Activated T-helper 1 cell treated with Interleukin-2 at 50 U/mL for 16 hours (primary cell): ENCODE results near the gene CD37.
"Not testable (repeated sequence)": the region's sequence is repeated elsewhere in the genome, so short reads cannot be mapped to it uniquely, and the experiment has no call there.

Experiments
- DNase-seq: peaks from one replicate; pipeline ENCODE4 v3.0.0-alpha.2; 2020; ENCODE audit warnings: low read depth

The CD37 gene

GRCh38 chr19:49335071-49335783, at the start of gene CD37:
Gene CD37, plus strand, starts transcription at chr19:49335406. Its CDS starts 135 bp downstream, at chr19:49335541.
- peak; percentile 46 for DNase-seq

- DNase-seq = no peak
Observed at GRCh38 chr19:49287141-49287770, 48.0 kb upstream of the CD37 start.

GRCh38 chr19:49288205-49288604, 47.0 kb upstream of the CD37 start:
- not testable (repeated sequence) for DNase-seq

GRCh38 chr19:49289286-49289685, 45.9 kb upstream of the CD37 start:
- not testable (repeated sequence) for DNase-seq

- no peak for DNase-seq
Observed at GRCh38 chr19:49290517-49290916, 44.7 kb upstream of the CD37 start.

- no peak for DNase-seq
Observed at GRCh38 chr19:49294401-49294800, 40.8 kb upstream of the CD37 start.

- no peak for DNase-seq
Observed at GRCh38 chr19:49295208-49295880, 39.9 kb upstream of the CD37 start.

- DNase-seq = no peak
Observed at GRCh38 chr19:49297403-49297802, 37.8 kb upstream of the CD37 start.

GRCh38 chr19:49298653-49299052, 36.6 kb upstream of the CD37 start:
- DNase-seq = not testable (repeated sequence)

- peak; percentile 58 for DNase-seq
Observed at GRCh38 chr19:49301165-49301865, 33.9 kb upstream of the CD37 start.

- DNase-seq = no peak
Observed at GRCh38 chr19:49301866-49302252, 33.3 kb upstream of the CD37 start.

- DNase-seq = not testable (repeated sequence)
Observed at GRCh38 chr19:49306734-49307133, 28.5 kb upstream of the CD37 start.

GRCh38 chr19:49309087-49309486, 26.1 kb upstream of the CD37 start:
- no peak for DNase-seq

GRCh38 chr19:49315111-49315510, 20.1 kb upstream of the CD37 start:
- no peak for DNase-seq

- DNase-seq = no peak
Observed at GRCh38 chr19:49316284-49316683, 18.9 kb upstream of the CD37 start.

GRCh38 chr19:49318296-49318695, 16.9 kb upstream of the CD37 start:
- DNase-seq = no peak

GRCh38 chr19:49324801-49325576, 10.2 kb upstream of the CD37 start, which contains the start of gene SLC6A16:
Gene SLC6A16, minus strand, starts transcription at chr19:49325191. Its CDS starts 13,844 bp downstream, at chr19:49311347.
- DNase-seq = no peak

GRCh38 chr19:49325756-49326155, 9.4 kb upstream of the CD37 start:
- not testable (repeated sequence) for DNase-seq

- no peak for DNase-seq
Observed at GRCh38 chr19:49326165-49326704, 9.0 kb upstream of the CD37 start.

- no peak for DNase-seq
Observed at GRCh38 chr19:49327878-49328544, 7.2 kb upstream of the CD37 start.

GRCh38 chr19:49328741-49329140, 6.5 kb upstream of the CD37 start:
- no peak for DNase-seq
